Osteoblast (primary cell): ENCODE measurements around the gene TRAT1. TPM values are rescaled to one million over a fixed set of nuclear protein-coding genes. Genes with fewer than 3 reads are reported as not detected.

ENCODE experiments used
- DNase-seq: peaks from one replicate; pipeline ENCODE4 v3.0.0; 2011; ENCODE audit warnings: low spot score, mixed read lengths; ENCODE audit not compliant: insufficient read length; ENCODE audit errors: missing footprints
- H2AFZ ChIP-seq: 2 replicates; pipeline ENCODE4 v1.6.0; 2011; ENCODE audit warnings: mild to moderate bottlenecking, low read length
- H3K27ac ChIP-seq: 2 replicates; pipeline ENCODE4 v1.5.1; 2011; ENCODE audit warnings: mild to moderate bottlenecking, low read depth, low read length, moderate library complexity
- H3K27me3 ChIP-seq: 2 replicates; pipeline ENCODE4 v1.6.0; 2012; ENCODE audit warnings: mild to moderate bottlenecking, control low read depth, inconsistent platforms, low read length, moderate library complexity; ENCODE audit not compliant: insufficient read depth
- H3K36me3 ChIP-seq: 2 replicates; pipeline ENCODE4 v1.5.1; 2011; ENCODE audit warnings: mild to moderate bottlenecking, low read length, control low read depth, moderate library complexity; ENCODE audit not compliant: insufficient read depth
- H3K4me1 ChIP-seq: 2 replicates; pipeline ENCODE4 v1.5.1; 2011; ENCODE audit warnings: mild to moderate bottlenecking, low read length, control low read depth, moderate library complexity; ENCODE audit not compliant: insufficient read depth
- H3K4me2 ChIP-seq: 2 replicates; pipeline ENCODE4 v1.6.0; 2011; ENCODE audit warnings: mild to moderate bottlenecking, low read length; ENCODE audit not compliant: insufficient read depth
- H3K4me3 ChIP-seq: fragments of 200-600 bp; sonication (generic); 3 replicates; pipeline ENCODE4 v1.5.1; 2012; ENCODE audit warnings: mild to moderate bottlenecking, low read length, inconsistent platforms; ENCODE audit not compliant: insufficient read depth
- H3K79me2 ChIP-seq: 2 replicates; pipeline ENCODE4 v1.6.0; 2012; ENCODE audit warnings: mild to moderate bottlenecking, low read length, control low read depth, inconsistent platforms; ENCODE audit not compliant: insufficient read depth
- H3K9me3 ChIP-seq: 2 replicates; pipeline ENCODE4 v1.5.1; 2011; ENCODE audit warnings: low read depth, low read length, control low read depth
- H4K20me1 ChIP-seq: 2 replicates; pipeline ENCODE4 v1.6.0; 2012; ENCODE audit warnings: mild to moderate bottlenecking, low read length, control low read depth; ENCODE audit not compliant: insufficient read depth
- CTCF ChIP-seq: IDR thresholded peaks from 2 replicates; pipeline ENCODE4 v1.5.1; 2011; ENCODE audit warnings: mild to moderate bottlenecking, low read depth, low read length, moderate library complexity; ENCODE audit errors: extremely low read depth
- total RNA-seq: library from RNA; depleted of rRNA; stranded (reverse); fragments of >200 nt; gene quantifications from 2 replicates; pipeline ENCODE4 v1.2.3, GENCODE V29; 2012

TRAT1 gene
- total RNA-seq, 1 donor: not detected

GRCh38 chr3:108863799-108864135, 41.2 kb downstream of the TRAT1 start:
- H3K27me3 ChIP-seq: no peaks in the 10 kb centered on the region
- no peak for DNase-seq
- no peak overlapping the region for H3K4me2 ChIP-seq
- no peak for TF ChIP-seq CTCF
- no peaks in the 10 kb centered on the region for H4K20me1 ChIP-seq
- no peak overlapping the region for H2AFZ ChIP-seq
- H3K9me3 ChIP-seq: no peaks in the 10 kb centered on the region
- no peaks in the 10 kb centered on the region for H3K79me2 ChIP-seq
- H3K4me1 ChIP-seq: peaks cover 6% of the 10 kb centered on the region
- no peaks in the 10 kb centered on the region for H3K36me3 ChIP-seq
- H3K27ac ChIP-seq: no peak overlapping the region
- no peak overlapping the region for H3K4me3 ChIP-seq

GRCh38 chr3:108877901-108878300, 55.3 kb downstream of the TRAT1 start:
- Histone ChIP-seq H3K4me3 (no peak overlapping the region), H3K79me2 (no peaks in the 10 kb centered on the region), H4K20me1 (no peaks in the 10 kb centered on the region), H3K27me3 (no peaks in the 10 kb centered on the region), H3K27ac (no peak overlapping the region), H3K4me1 (no peaks in the 10 kb centered on the region), H3K4me2 (no peak overlapping the region), H3K9me3 (no peaks in the 10 kb centered on the region), H2AFZ (no peak overlapping the region), H3K36me3 (no peaks in the 10 kb centered on the region)
- no peak for TF ChIP-seq CTCF
- DNase-seq: no peak

GRCh38 chr3:108879915-108880314, 57.3 kb downstream of the TRAT1 start:
- DNase-seq: no peak
- Histone ChIP-seq H3K27me3 (no peaks in the 10 kb centered on the region), H3K4me3 (no peak overlapping the region), H3K9me3 (no peaks in the 10 kb centered on the region), H2AFZ (no peak overlapping the region), H3K36me3 (no peaks in the 10 kb centered on the region), H3K79me2 (no peaks in the 10 kb centered on the region), H3K27ac (no peak overlapping the region), H3K4me1 (no peaks in the 10 kb centered on the region), H4K20me1 (no peaks in the 10 kb centered on the region), H3K4me2 (no peak overlapping the region)
- TF ChIP-seq CTCF: no peak

GRCh38 chr3:108882762-108883161, 60.2 kb downstream of the TRAT1 start:
- Histone ChIP-seq H2AFZ (no peak overlapping the region), H3K36me3 (no peaks in the 10 kb centered on the region), H3K79me2 (no peaks in the 10 kb centered on the region), H3K4me3 (no peak overlapping the region), H3K4me2 (no peak overlapping the region), H3K9me3 (no peaks in the 10 kb centered on the region), H4K20me1 (no peaks in the 10 kb centered on the region), H3K4me1 (no peaks in the 10 kb centered on the region), H3K27me3 (no peaks in the 10 kb centered on the region), H3K27ac (no peak overlapping the region)
- no peak for TF ChIP-seq CTCF
- no peak for DNase-seq
